GM21528 (cell line): ENCODE data around the gene CLMP.

ENCODE experiments used
- ATAC-seq: cut with Tn5 transposase; IDR thresholded peaks from one replicate; pipeline ENCODE4 v1.9.1; 2021; ENCODE audit warnings: mild to moderate bottlenecking, moderate library complexity; ENCODE audit not compliant: unreplicated experiment, low FRiP score

CLMP gene

DNA sequence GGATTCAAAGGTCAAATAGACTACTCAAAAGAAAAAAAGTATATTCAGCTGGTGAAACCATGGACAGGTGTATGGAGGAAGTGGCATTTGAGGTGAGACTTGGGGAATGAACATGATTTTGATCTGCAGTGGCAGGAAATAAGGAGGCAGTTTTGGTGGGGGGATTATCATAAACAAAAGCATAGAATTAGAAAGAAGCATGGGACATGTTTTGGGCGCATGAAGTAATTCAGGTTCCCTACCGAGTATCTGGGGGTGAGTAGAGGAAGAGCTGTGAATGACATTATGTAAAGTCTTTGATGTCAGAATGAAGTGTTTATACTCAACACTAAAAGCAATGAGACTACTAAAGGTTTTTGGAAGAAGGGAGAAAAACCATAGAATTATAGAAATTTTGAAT lies 3.1 kb downstream of the CLMP start:
- no peak for ATAC-seq

DNA sequence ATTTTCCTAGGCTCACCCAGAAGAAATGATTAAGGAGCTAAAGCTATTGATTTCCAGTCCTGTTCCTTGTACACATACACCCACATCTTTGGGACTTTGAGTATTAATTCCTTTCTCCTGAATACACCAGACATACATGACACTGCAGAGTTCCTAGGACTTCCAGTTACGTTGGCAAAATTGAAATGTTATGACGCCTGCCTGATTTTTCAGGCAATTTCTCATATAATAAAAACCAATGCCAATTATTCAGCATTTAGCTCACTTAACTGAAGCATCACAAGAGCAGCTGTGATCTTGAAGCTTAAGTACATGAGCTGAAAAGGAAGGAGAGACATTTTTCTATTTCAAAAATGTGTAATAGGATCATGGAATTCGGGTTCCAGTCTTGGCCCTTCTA lies 4.5 kb downstream of the CLMP start:
- no peak for ATAC-seq

DNA sequence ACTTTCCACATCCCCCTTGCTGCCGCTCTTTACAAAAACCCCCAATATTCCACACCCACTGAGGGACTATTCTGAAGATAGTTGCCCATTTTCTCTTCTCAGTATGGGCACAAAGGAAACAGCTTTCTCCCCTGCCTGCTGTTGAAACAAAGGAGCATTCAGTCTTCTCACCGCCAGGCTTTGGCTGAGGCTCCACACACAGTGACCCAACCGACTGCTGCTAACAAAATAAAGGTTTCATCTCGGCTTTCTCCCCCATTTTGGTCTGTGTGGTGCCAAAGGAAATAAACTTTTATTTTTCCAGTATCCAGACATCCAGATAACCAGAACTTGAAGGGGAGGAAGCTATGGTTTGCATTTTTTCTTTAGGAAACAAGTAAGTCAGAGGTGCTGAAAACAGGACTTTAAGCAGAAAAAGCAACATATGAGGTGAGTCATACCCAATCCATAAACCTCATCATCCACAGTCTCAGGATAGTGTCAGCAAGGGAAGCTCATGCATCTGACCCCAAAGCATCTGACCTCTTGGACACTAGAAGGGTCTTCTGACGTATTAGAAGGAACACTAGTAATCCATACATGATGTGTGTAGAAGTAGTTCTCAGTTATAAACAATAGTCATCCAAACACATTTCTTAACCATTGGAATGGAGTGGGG lies 6.4 kb downstream of the CLMP start:
- ATAC-seq = no peak

DNA sequence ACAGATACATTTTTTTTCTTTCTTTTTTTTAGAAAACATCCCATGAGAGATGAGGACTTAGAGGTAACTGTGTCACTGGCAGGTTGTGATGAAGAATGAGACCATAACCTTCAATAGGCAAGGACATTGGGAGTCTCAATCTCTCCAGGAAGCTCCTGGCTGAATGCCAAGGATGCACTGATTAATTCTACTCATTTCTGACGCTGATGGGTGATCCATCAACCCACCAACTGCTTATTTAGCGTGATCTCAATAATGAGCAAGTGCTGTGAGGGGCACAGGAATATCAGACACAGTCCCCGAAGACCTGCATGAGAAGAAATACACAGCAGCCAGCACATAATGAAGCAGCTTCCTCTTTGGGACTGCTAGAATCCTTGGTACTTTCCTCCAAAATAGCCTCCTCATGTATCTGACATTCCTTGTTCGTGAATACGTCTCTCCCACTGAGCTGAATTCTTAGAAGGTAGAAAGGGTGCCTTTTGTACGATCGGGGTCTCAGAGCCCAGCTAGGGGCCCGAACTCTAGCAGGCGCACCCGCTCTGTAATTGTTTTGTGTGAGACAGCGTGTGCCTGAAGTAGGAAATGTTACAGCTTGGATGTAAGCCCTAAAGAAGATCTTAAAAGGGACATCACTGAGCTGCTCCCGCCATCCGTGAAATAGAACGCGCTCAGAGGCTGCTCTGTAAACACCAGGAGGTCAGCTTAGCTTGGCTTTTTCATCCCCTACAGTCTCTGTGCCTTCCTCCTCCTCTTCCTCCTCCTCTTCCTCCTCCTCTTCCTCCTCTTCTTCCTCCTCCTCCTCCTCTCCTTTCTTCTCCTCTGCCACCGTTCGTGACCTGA lies 7.2 kb downstream of the CLMP start:
- no peak for ATAC-seq

DNA sequence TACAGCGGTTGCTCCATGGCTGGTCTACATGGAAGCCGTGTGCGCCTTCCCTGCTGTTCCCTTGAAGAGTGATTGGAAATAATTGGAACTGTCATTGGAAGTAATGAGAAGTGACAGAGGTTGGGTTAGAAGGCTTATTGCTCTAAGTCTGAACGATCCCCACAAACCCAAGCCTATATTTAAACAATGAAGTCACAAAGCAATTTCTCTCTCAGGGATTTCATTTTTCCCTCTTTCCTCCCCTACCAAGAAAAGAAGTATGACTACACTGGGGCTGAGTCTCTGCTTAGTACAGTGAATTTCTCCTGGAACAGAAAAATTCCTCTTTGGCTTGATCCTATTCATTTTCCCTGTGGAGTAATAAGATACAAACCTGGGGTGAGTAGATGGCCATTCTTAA lies 7.8 kb downstream of the CLMP start:
- ATAC-seq = no peak

DNA sequence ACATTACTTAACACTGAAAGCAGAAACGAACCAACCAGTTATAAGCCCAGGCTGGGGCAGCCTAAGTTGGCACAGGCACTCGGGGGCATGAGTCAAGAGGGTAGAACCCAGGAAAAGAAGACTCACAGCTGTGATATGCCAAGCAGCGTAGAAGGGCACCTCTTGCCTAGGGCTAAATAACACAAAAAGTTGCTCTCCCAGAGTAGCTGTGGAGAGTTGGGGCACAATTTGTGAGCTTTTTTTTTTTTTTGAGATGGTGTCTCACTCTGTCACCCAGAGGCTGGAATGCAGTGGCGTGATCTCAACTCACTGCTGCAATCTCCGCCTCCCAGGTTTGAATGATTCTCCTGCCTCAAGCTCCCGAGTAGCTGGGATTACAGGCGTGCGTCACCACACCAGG lies 8.8 kb downstream of the CLMP start:
- no peak for ATAC-seq

DNA sequence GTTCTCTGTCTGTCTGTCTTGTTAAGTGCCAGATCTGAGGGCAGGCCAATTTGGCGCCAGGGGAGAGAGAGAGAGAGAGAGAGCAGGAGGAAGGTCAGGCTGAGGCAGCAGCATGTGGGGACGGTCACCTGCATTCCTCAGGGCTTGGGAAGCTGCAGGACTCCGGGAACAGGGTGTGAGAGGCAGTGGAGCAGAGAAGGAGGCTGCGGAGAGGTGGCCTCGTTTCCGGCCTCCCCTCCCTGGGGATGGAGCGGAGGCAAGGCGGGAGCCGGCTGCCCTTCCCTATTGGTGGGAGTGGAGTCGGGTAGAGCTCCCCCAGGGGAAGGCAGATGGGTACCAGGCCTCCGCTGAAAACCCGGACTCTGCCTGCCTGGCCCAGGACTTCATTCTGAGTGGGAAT lies 9.7 kb downstream of the CLMP start:
- ATAC-seq = no peak

DNA sequence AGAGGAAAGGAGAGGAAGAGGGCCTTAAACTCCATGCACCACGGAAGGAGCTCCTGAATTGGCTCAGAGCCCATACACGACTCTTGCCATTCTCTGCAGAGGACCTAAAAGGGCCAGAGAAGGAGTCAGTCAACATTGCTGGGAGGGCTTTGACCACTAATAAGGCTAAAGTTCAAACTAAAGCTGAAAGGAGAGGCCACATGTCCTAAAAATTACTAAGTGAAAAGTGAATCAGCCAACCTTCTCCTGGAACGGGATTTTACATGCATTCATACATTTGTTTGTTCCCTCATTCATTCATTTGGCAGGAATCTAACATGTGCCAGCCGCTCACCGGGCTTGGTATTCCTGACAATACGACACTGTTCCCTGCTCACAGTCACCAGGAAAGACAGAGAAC lies 10.5 kb downstream of the CLMP start:
- ATAC-seq = no peak

DNA sequence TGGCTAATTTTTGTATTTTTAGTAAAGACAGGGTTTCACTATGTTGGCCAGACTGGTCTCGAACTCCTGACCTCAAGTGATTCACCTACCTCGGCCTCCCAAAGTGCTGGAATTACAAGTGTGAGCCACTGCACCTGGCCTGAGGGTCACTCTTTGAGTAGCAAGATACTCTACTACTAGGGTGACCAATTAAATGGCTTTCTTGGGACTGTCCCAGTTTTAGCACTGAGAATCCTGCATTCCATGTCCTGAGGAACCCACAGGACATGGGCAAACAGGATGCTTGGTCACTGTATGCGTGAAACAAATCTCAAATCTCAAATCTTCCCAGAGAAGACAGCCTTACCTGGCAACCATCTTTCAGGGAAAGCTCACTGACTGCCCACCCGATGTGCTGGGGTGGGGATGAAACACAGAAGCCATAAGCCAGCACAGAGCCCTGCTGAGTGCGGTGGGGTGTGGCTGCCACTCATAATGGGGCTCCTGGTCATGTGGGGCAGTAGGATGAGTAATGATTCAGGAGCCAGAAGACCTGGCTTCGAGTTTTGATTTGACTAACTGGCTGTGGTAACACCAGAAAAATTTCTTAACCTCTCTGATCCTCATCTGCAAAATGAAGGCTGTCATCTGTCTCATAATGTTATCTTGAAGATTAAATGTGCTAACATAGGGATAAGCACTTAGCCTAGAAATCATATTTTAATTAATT lies 11.5 kb downstream of the CLMP start:
- no peak for ATAC-seq

DNA sequence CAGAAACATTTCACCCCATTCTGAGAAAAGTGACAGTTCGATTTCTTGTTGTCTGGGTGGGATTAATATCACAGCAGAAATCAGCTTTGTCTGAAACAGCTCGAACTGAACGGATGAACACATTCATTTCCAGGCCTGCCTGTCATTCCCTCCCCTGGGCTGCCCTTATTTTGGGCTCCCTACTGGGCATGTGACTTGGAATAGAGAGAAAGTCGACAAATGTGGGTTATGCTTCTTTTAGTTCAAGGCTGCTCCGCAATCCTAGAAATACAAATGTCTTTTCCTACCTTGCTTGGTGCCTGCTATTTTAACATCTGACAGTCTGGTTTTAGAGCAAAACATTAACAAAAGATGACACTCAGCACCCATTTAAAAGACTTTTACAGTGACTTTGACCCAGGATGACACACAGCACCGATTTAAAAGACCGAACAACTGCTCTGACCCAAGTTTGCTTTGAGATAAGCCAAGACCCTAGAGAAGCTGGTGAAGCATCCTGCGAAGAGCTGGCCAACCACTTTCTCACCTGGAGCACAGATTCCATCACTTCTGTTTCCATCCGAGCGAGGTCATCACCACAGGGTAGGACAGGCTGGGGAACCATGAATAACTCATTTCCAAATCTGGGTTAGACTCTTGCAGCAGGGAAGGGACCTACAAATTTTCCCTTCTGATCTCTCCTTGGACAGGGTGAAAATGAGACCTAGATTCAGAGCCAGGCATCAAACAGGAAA lies 13.1 kb downstream of the CLMP start:
- ATAC-seq = no peak

DNA sequence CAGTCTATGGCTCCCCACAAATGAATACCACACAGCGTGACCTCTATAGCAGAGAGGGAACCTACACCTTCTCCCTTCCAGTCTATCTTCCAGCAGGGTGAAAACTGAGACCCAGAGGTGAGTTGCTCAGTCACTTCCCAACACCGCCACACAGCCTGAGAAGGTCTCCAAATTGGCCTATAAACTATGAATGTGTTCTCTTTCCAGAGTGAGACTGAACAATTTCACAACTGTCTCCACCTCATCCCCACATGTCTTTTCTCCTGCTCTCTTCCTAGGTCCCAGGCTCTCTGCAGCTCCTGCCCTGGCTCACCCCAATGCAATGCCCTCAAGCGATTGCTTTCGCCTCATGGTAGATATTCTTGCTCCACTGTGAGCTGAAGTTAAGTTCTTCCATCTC lies 14.0 kb downstream of the CLMP start:
- ATAC-seq = no peak

DNA sequence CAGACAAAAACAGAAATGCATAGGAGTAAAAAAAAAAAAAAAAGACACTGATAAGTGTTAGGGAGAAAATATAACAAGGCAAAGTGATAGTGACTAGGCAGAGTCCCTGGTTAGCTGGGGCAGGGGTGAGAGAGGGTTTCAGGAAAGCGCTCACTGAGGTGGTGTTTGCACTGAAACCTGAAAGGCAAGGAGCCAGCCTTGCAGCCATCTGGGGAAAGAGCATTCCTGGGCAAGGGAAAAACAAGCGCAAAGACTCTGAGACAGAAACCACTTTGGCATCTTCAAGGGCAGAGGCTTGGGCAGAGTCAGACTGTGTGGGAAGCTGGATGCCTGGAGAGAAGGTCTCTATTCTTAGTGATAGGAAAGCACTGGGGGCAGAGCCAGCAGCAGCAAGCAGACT lies 14.5 kb downstream of the CLMP start:
- ATAC-seq = no peak

DNA sequence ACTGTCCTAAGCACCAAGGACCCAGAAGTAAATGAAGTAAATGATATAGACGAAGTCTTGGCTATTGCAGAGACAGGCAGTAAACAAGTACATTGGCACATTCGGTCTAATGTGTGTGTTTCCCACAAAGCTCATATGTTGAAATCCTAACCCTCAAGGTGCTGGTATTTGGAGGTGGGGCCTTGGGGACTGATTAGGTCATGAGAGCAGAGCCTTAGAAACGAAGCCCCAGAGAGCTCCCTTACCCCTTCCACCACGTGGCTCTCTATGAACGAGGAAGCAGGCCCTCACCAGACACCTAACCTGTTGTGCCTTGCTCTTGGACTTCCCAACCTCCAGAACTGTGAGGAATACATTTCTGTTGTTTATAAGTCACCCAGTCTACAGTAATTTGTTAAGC lies 14.9 kb downstream of the CLMP start:
- ATAC-seq = no peak

DNA sequence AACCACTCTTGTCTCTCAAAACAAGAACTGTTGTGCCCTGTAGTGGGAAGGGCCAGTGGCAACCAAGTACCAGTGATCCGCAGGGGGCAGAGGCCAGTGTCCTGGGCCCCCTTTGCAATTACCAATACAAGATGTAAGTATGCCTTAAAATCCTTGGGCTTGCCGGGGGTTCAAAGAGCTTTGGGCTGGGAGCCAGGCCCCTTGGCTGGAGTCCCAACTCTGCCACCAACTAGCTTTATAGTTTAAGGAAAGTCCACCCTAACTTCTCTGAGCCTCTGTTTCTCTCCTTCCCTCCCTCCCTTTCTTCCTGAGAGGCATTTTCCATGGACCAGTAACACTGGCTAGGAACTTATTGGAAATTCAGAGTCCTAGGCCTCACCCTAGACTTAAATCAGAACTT lies 15.5 kb downstream of the CLMP start:
- ATAC-seq = no peak

DNA sequence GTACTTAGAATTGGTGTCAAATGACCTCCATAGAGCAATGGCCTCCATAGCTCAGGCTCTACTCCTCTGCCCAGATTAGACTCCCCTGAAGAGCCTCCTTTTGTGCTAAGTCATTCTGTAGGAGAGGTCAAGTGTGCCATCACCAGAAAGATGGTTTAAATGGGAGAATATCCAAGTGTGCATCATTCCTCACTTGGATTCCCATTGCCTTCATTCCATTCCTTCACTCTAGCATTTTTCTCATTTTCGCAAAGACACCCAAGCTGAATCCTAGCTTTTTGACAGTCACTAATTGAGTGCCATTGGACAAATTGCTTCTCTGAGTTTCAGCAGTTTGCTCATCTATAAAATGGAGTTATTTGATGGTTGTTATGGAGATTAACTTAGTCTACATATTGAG lies 16.9 kb downstream of the CLMP start:
- ATAC-seq = no peak

DNA sequence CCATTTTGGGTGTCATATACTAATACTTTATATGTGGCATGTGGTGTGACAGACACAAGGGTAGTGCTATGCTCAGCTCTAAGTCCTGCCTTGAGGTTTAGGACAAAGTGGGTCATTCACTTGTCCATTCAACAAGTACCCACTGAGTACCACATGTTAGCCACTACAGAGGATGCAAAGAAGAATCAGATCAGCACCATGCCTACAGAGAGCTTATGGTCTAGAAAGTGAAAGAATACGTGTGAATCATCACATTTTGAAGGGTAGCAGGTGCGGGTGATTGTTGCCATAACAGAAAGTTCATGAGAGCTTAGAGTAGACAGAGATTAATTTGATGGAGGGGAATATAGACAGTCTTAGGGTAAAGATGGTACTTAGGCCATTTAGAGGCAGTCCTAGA lies 18.3 kb downstream of the CLMP start:
- no peak for ATAC-seq

DNA sequence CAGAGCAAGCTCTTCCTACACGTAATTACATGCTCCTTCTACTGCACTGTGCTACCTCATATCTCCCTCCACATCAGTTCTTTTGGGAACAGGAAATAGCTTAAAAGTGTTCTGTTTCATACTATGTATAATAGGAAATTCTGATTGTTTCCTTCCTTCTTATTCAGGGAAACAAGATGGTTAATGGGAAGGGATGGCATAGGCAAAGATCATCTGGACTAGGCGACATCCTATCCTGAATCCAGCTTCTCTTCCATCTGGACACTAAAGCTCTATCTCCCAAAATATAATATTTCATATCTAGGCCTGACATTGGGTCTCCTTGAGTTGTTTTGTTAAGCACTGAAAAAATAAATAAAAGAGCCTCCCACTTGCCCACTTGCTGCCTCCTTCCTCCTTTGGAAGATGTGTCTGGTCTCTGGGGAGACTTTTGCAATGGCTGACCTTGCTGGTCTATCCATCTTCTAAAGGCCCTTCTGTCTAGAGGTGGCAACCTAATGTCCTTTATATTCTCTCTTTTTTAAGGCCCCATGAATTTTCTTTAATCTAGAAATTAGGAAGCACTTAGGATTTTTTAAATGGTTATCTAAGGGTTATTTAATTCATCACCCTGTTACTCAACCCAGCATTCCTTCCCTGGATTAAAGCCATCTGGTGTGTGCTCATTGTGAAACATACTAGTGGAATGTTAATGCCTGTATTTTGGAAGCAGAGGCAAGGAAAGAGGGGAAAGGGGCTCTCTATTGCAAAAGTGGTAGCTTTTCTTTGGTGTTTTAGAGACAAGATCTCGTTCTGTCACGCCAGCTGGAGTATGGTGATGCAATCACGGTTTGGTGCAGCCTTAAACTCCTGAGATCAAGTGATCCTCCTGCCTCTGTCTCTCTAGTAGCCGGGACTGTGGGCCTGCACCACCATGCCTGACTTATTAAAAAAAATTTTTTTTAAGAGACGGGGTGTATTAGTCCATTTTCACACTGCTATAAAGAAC lies 20.6 kb downstream of the CLMP start:
- ATAC-seq = no peak

DNA sequence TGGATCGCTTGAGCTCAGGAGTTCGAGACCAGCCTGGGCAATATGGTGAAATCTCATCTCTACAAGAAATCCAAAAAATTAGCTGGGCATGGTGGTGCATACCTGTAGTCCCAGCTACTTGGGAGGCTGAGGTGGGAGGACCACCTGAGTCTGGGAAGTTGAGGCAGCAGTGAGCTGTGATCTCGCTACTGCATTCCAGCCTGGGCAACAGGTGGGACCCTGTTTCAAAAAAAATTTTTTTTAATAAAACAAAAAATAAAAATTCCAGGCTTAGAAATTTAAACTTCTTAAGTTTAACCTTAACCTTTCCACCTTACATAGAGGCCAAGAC lies 21.2 kb downstream of the CLMP start:
- no peak for ATAC-seq

DNA sequence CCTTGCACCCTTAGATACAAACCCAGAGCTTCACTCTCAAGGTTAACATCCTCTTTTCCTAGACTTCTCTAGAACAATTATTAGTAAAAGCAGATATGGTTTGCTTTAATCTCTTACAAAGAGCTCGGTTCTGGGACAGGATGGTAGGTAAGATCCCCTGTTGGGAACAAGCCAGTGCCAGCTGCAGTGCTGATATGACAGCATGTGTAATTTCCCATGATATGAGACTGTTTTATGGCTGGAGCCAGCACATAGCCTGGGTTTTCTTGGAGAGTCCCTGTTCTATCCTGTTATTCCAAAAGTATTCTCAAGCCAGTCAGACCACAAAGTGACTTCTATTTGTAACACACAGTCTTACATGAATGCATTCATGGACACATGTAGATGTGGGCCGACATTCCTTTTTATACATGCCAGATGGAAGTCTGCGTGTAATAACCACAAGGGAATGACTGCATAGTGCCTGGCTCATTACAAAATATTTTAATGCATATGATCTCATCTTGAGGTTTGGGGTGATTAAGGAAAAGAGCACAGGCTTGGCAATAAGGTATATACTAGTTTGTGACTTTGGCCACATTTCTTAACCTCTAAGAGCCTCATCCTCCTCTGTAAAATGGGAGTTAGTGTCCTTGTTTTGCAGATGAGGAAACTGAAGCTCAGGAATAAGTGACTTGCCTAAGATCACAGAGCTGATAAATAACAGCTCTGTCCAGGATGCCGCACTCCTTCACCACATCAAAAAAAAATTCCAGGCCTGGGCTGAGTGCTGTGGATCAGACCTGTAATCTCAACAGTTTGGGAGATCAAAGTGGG lies 21.8 kb downstream of the CLMP start:
- ATAC-seq = no peak
